ENCODE results near the gene TCTN1.
"Not testable (repeated sequence)": the region's sequence is repeated elsewhere in the genome, so short reads cannot be mapped to it uniquely, and the experiment has no call there.

The TCTN1 gene

DNA sequence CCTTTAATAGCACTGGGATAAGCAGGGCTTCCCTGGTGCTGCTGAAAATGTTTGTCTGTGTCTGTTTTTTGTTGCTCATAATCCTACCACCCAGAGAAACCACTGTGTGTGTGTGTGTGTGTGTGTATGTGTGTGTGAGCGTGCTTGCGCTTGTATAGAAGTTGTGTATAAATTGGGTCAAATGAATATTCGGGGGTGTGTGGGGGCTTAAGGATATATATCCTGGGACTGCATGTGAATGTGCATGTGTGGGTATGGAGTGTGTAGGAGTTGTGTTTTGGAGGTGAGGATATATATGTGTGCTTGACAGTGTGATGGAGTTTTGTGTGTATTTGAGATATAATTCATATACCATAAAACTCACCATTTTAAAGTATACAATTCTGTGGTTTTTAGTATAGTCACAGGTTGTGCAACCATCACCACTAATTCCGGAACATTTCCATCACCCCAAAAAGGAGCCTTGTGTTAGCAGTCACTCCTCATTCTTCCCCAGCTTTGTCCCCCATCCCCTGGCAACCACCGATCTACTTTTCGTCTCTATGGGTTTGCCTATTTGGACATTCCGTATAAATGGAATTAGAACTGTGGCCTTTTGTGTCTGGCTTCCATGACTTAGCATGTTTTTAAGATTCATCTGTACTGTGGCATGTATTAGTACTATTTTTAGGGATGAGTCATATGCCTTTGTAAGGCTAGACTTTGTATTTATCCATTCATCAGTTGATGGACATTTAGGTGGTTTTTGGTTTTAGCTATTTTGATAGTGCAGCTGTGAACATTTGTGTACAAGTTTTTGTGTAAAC is 25.6 kb downstream of the TCTN1 start:
- no peak for DNase-seq

DNA sequence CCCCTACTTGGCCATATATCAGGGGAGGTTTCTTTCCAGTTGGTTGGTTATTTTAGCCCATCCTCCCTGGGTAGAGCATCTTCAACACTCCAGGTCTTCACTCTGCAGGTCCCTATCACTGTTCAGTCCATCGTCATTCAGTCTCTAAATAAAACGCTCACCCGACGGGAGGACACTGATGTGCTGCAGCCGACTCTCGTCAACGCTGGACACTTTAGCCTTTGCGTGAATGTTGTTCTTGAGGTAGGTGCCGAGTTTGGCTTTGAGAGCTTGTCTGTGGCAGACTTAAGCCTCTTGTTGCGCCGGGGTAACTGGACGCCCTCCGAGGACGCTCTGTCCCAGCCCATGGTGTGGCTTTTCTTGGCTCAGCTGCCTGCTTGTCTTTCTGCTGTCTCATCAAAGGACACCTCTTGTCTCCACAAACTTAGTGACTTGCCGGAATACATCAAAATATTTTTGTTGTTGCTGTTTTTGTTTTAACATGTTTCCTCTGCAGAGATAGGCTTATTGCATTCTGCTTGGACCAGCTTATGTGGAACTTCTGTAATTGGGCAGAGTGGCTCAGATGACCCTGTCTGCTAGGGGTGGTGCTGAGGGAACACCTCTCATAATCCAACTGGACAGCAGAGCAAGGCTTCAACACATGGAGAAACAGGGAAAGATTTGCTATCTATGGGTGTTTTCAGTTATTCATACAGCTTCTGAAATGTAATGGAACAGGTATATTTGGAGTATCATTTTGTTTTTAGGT is 26.5 kb downstream of the TCTN1 start:
- DNase-seq: no peak

DNA sequence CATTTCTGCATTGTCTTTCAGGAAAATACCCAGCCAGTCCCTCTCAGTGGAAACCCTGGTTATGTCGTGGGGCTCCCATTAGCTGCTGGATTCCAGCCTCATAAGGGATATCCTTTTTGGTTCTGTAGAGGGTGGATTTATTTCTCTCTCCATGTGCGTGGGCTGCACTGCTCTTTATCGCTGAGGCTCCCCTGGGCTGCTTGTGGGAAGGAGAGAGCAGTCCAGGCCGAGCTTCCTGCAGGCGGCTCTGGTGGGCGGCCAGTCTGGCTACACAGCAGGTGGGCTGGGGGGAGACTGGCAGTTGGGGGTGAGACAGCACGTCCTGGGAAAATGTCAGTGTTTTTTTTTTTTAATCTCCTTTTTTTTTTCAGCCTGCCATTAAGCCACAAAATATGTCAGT is 27.6 kb downstream of the TCTN1 start:
- DNase-seq: no peak

- no peak for DNase-seq
Measured at GRCh38 chr12:110647631-110648040, 33.7 kb downstream of the TCTN1 start.

GRCh38 chr12:110649341-110649847 is 35.5 kb downstream of the TCTN1 start:
- DNase-seq: no peak

DNA sequence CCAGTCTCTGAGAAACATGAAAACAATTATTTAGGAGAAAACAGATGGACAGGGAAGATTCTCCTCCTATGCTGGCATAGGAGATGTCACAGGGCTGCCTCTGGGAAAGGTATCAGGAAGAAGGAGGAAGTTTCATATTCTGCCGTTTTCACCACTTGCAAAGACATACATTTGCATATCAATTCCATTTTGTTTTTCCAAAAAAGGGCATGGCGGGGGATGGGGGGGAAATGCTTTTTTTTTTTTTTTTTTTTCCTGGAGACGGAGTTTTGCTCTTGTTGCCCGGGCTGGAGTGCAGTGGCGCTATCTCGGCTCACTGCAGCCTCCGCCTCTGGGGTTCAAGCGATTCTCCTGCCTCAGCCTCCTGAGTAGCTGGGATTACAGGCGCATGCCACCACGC is 40.3 kb downstream of the TCTN1 start:
- not testable (repeated sequence) for DNase-seq

- no peak for DNase-seq
Measured at GRCh38 chr12:110656071-110656655, 42.2 kb downstream of the TCTN1 start.

DNA sequence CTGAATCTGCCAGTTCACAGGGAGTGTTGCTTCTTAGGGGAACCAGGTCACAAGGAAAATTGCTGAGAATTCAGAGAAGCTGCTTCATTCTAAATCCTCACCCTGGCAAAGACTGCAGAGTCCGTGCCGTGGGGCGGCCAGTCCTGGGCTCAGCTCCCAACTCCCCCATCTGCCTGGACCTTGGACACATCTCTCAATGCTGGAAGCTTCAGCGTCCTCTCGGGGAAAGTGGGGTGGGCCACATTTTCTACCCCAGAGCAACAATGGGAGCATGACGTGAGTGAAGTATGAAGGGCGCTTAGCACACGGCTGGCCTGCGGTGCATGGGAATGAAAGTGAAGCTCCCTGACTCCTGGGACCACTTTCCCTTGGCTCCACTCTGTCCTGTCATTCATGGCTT is 43.8 kb downstream of the TCTN1 start:
- DNase-seq: no peak

DNA sequence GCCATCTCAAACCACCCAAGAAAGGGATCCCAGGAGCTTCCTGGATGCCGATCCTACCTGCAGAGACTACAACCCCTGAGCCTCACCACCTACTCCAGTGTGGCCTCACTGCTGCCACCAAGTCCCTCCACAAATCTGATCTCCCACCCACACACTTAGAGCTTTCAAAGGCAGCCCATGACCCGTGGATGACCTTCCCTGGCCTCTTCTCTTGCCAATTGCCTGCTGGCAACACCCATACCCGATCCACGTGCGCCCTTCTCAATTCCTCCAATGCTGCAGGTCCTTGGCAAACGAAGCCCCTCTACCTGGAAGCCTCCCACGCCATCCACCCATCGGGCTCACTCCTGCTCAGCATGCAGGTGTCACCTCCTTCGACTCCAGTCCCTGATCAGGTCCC is 44.3 kb downstream of the TCTN1 start:
- no peak for DNase-seq

DNA sequence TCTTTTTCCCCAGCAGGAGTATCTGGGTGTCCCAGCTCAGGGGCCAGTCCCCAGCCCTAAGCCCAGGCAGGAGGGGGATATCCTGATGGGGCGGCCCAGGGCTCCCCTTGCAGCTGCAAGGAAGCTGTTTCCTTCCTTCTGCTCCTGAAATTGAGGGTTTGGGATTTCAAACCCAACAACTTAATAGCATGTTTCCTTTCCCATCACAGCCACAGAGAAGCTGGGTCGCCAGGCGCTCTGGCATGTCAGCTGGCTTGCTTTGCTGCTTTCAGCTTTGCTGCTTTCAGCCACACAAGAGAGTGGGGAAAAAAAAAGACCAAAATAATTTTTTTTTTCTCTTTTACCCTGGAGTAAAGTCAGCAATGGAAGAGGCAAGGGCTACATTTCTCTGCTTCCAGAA is 44.9 kb downstream of the TCTN1 start:
- DNase-seq: no peak

- DNase-seq: peak; percentile 32
Measured at GRCh38 chr12:110661337-110661972, 47.5 kb downstream of the TCTN1 start.

GRCh38 chr12:110666892-110667291 is 53.0 kb downstream of the TCTN1 start:
- no peak for DNase-seq

DNA sequence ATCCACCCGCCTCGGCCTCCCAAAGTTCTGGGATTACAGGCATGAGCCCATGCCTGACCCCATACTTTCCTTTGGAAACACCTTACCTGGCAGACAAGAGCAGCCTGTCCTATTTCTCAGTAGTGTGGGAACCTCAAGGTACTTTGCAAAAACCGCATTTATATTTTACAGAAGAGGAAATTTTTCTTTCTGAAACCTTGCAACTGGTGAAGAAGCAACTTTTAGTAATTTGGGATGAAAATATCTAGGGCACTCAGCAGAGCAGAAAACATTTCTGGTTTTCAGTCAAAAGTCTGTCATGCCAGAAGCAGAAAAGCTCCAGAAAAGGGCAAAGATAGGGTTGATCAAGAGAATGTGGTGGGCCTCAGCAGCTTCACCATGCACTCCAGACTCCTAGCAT is 53.7 kb downstream of the TCTN1 start:
- DNase-seq: no peak

- DNase-seq: no peak
Measured at GRCh38 chr12:110668480-110669192, 54.7 kb downstream of the TCTN1 start.

DNA sequence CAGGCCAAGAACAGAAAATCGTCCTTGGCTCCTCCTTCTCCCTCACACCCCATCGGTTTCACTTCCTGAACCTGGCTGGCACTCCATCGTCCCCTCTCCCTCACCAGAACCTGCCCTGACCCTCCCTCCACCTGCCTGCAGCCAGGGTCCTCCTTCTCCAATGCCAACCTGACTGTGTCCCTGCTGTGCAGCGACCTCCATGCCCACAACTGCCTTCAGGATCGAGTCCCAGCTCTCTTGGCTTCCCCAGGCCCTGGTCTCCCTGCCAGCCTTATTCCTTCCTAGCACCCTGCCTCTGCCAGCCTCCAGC is 55.2 kb downstream of the TCTN1 start:
- no peak for DNase-seq

DNA sequence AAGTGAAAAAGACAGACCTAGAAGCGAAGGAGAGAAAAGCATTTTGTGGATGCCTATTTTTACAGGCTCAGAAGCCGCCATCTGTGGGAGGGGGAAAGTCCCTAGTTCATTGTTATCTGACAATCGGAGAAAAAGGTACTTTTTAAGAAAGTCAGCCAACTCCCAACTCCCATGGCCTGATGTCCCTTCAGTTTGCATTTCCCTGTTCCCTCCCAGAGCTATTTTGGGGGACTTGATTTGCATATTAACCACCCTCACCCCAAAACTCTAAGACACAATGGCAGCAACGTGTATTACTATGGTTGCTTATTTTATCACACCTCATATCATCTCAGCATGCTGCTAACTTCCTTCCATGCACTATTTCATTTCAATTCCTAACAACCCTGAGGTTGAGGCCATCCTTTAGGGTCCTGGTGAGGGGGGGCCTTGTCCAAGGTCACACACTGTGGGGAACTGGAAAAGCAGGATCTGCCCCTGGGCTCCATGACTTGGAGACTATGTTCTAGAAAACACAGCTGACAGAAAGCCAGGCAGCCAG is 56.3 kb downstream of the TCTN1 start:
- DNase-seq: peak; percentile 41

DNA sequence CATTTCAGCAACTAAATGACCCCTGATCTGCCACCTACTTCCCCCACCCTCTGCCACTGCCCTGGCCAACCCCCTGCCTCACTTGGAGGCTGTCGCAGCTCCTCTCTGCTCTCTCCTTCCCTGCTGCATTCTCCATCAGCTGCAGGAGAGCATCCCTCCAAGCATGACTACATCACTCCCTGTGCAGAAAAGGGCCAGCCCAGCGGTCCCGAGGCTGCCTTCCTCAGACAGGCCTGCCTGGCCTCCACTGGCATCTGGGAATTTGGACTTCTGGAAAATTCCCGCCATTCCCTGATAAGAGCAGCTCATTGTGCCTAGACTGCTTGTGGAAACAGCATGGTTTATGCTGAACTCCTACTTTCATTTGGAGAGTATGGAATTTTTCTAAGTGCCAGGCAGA is 62.2 kb downstream of the TCTN1 start:
- DNase-seq: no peak

DNA sequence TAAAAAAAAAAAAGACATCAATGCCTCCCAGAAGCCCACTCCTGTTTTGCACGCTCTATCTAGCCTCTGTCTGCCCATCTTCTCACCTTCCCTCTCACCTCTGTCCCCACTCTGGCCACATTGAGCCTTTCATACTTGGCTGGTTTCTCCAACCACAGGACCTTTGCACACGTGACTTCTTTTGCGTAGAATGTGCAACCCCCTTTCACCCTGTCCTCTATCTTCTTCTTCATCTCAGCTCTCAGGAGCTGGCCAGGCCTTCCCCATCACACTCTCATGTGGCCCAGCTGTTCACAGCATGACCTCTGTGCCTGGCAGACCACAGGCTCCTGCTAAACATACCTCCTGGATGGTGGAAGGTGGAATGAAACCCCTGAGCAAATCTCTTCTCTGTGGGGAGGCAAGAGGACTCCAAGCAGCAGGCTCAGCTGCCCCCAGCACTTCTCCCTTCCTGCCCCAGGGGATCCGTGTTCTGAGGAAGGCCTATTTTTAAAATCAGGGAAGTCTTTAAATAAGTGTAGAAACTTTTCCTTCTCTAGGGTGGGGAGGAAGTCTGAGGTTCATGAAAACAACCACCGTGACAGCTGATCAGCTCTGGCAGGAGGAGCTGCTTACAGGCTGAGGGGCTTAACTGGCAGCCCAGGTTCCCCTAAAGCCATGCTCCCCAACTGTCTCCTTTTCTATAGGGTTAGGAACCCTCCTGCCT is 63.4 kb downstream of the TCTN1 start:
- no peak for DNase-seq

GRCh38 chr12:110677982-110678381 is 64.1 kb downstream of the TCTN1 start:
- no peak for DNase-seq

DNA sequence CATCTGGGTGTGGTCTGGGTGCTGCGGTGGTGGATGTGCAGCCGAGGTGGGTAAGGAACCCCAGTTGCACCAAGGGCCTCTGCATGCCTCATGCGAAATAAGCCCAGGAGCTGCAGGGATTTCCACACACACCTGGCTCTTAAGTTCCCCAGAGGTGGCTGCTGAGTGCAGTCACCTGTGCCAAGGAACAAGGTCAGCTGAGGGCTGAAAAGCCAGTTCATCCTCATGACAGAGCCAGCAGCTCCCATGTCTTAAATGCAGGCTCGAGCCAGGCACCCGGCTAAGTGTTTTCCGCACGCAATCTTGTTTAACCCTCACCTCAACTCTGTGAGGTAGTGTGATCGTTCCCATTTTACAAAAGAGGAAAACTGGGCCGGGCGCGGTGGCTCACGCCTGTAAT is 65.3 kb downstream of the TCTN1 start:
- no peak for DNase-seq

- no peak for DNase-seq
Measured at GRCh38 chr12:110680032-110680431, 66.1 kb downstream of the TCTN1 start.

DNA sequence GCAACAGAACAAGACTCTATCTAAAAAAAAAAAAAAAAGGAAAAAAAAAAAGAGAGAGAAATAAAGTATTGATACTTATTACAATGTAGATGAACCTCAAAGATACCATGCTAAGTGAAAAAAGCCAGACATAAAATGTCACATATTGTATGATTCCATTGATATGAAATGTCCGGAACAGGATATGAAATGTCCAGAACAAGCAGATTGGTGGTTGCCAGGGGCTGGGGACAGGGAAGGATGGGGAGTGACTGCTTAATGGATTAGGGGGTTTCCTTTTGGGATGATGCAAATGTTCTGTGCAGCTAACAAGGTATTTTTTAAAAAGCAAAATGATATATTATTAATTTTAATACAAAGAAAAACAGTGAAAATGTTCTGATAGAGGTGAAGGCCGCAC is 70.0 kb downstream of the TCTN1 start:
- no peak for DNase-seq

All from activated naive CD4-positive, alpha-beta T cell treated with anti-CD3 and anti-CD28 coated beads, Interleukin-2, amount 50 U/mL, for 16 hours (primary cell).